Naive B cell (primary cell): ENCODE results near the gene PXMP2. TPM values are rescaled to one million over a fixed set of nuclear protein-coding genes. Genes with fewer than 3 reads are reported as not detected.

ENCODE experiments used
- ATAC-seq, 2 donors: fragments of 150-1000 bp; cut with Tn5 transposase; 2 replicates each; pipeline ENCODE4 v1.10.0; 2021; ENCODE audit warnings: low read depth in 2 of 2, mild to moderate bottlenecking in 2 of 2, moderate library complexity in 2 of 2
- DNase-seq: peaks from one replicate; pipeline ENCODE4 v3.0.0; 2022
- H3K27ac Mint-ChIP-seq, 6 donors: one replicate each; pipeline ENCODE4 v1.8.0; 2020 to 2022; ENCODE audit warnings: mild to moderate bottlenecking in 6 of 6, mixed read lengths in 6 of 6, moderate library complexity in 5 of 6, inconsistent platforms in 2 of 6
- H3K27me3 Mint-ChIP-seq, 3 donors: one replicate each; pipeline ENCODE4 v1.8.0; 2021 to 2022; ENCODE audit warnings: mixed read lengths in 3 of 3, mild to moderate bottlenecking in 1 of 3
- H3K36me3 Mint-ChIP-seq, 2 donors: one replicate each; pipeline ENCODE4 v1.8.0; 2020 to 2022; ENCODE audit warnings: mixed read lengths in 2 of 2, inconsistent platforms in 1 of 2, mild to moderate bottlenecking in 1 of 2
- H3K4me1 Mint-ChIP-seq, 3 donors: one replicate each; pipeline ENCODE4 v1.8.0; 2020 to 2022; ENCODE audit warnings: mixed read lengths in 3 of 3, inconsistent platforms in 1 of 3, mild to moderate bottlenecking in 1 of 3, moderate library complexity in 1 of 3
- H3K4me3 Mint-ChIP-seq, 8 donors: one replicate each; pipeline ENCODE4 v1.8.0; 2020 to 2022; ENCODE audit warnings: mild to moderate bottlenecking in 8 of 8, mixed read lengths in 8 of 8, moderate library complexity in 8 of 8, inconsistent platforms in 2 of 8
- H3K9me3 Mint-ChIP-seq, 7 donors: one replicate each; pipeline ENCODE4 v1.8.0; 2020 to 2022; ENCODE audit warnings: mixed read lengths in 7 of 7, mild to moderate bottlenecking in 5 of 7, inconsistent platforms in 2 of 7, moderate library complexity in 1 of 7
- polyA plus RNA-seq, 6 donors: library from polyadenylated mRNA; unstranded; fragments of 300-500 nt; fragmentation: Illumina TruSeq; gene quantifications; one replicate each; pipeline ENCODE4 v1.2.3, GENCODE V29; 2021; ENCODE audit warnings: low read depth in 6 of 6

PXMP2 gene
- polyA plus RNA-seq, 6 donors from 2014 or later: 6.2 to 10.4 (median 7.9) TPM

- H3K36me3 Mint-ChIP-seq: peaks cover 0 to 18% of the 10 kb centered on the region in 2 donors
- H3K9me3 Mint-ChIP-seq: no peaks in the 10 kb centered on the region
- ATAC-seq (no peak), DNase-seq (no peak)
- no peak overlapping the region for H3K4me3 Mint-ChIP-seq
- no peaks in the 10 kb centered on the region for H3K27me3 Mint-ChIP-seq
- no peak overlapping the region for H3K27ac Mint-ChIP-seq
- H3K4me1 Mint-ChIP-seq: peaks cover 0 to 2% (median 0%) of the 10 kb centered on the region in 3 donors
These were observed 38.0 kb upstream of the PXMP2 start for GRCh38 chr12:132649226-132649945.

GRCh38 chr12:132651444-132652100, 35.8 kb upstream of the PXMP2 start:
- H3K4me1 Mint-ChIP-seq: no peaks in the 10 kb centered on the region
- no peaks in the 10 kb centered on the region for H3K9me3 Mint-ChIP-seq
- no peak for DNase-seq
- ATAC-seq: no peak
- H3K27me3 Mint-ChIP-seq: no peaks in the 10 kb centered on the region
- peak overlapping the region in 1 of 6 donors; percentile 66 for H3K27ac Mint-ChIP-seq
- peaks cover under 1 to 19% of the 10 kb centered on the region in 2 donors for H3K36me3 Mint-ChIP-seq
- no peak overlapping the region for H3K4me3 Mint-ChIP-seq

- DNase-seq: no peak
- peak overlapping the region in 2 of 6 donors; percentile 39 to 41 for H3K27ac Mint-ChIP-seq
- H3K36me3 Mint-ChIP-seq: peaks cover 10 to 17% of the 10 kb centered on the region in 2 donors
- no peaks in the 10 kb centered on the region for H3K9me3 Mint-ChIP-seq
- no peak for ATAC-seq
- no peaks in the 10 kb centered on the region for H3K27me3 Mint-ChIP-seq
- no peaks in the 10 kb centered on the region for H3K4me1 Mint-ChIP-seq
- H3K4me3 Mint-ChIP-seq: no peak overlapping the region
These were observed 33.7 kb upstream of the PXMP2 start for GRCh38 chr12:132653567-132654290.

- H3K36me3 Mint-ChIP-seq: peaks cover 16 to 25% of the 10 kb centered on the region in 2 donors
- ATAC-seq: no peak
These were observed 30.2 kb upstream of the PXMP2 start for GRCh38 chr12:132657004-132657727.

GRCh38 chr12:132658149-132658894, 29.1 kb upstream of the PXMP2 start:
- Mint-ChIP-seq H3K4me3 (no peak overlapping the region), H3K4me1 (peaks cover 0 to 4% (median 0%) of the 10 kb centered on the region in 3 donors), H3K36me3 (peaks cover 16 to 33% of the 10 kb centered on the region in 2 donors), H3K9me3 (no peaks in the 10 kb centered on the region), H3K27ac (no peak overlapping the region), H3K27me3 (no peaks in the 10 kb centered on the region)
- DNase-seq: no peak
- ATAC-seq: no peak

More at GRCh38 chr12:132657004-132657727, 30.2 kb upstream of the PXMP2 start:
- Mint-ChIP-seq H3K27ac (peak overlapping the region in 3 of 6 donors; percentile 24 to 62 (median 28)), H3K27me3 (no peaks in the 10 kb centered on the region), H3K4me3 (no peak overlapping the region), H3K4me1 (no peaks in the 10 kb centered on the region), H3K9me3 (no peaks in the 10 kb centered on the region)
- no peak for DNase-seq

- peaks cover 0 to 4% (median 0%) of the 10 kb centered on the region in 3 donors for H3K4me1 Mint-ChIP-seq
- peaks cover 16 to 33% of the 10 kb centered on the region in 2 donors for H3K36me3 Mint-ChIP-seq
- H3K9me3 Mint-ChIP-seq: no peaks in the 10 kb centered on the region
- ATAC-seq: no peak
- DNase-seq: no peak
- no peaks in the 10 kb centered on the region for H3K27me3 Mint-ChIP-seq
- H3K27ac Mint-ChIP-seq: no peak overlapping the region
- H3K4me3 Mint-ChIP-seq: no peak overlapping the region
These were observed 28.2 kb upstream of the PXMP2 start for GRCh38 chr12:132659146-132659545.

GRCh38 chr12:132660052-132660451, 27.3 kb upstream of the PXMP2 start:
- H3K9me3 Mint-ChIP-seq: no peaks in the 10 kb centered on the region
- peaks cover 0 to 5% (median 0%) of the 10 kb centered on the region in 3 donors for H3K4me1 Mint-ChIP-seq
- ATAC-seq (no peak), DNase-seq (no peak)
- peaks cover 16 to 37% of the 10 kb centered on the region in 2 donors for H3K36me3 Mint-ChIP-seq
- peak overlapping the region in 1 of 6 donors; percentile 66 for H3K27ac Mint-ChIP-seq
- H3K4me3 Mint-ChIP-seq: no peak overlapping the region
- H3K27me3 Mint-ChIP-seq: no peaks in the 10 kb centered on the region

GRCh38 chr12:132660996-132661395, 26.4 kb upstream of the PXMP2 start:
- H3K27ac Mint-ChIP-seq: peak overlapping the region in 1 of 6 donors; percentile 41
- DNase-seq (no peak), ATAC-seq (no peak)
- peaks cover 0 to 7% (median 0%) of the 10 kb centered on the region in 3 donors for H3K4me1 Mint-ChIP-seq
- H3K27me3 Mint-ChIP-seq: no peaks in the 10 kb centered on the region
- H3K9me3 Mint-ChIP-seq: no peaks in the 10 kb centered on the region
- peaks cover 23 to 46% of the 10 kb centered on the region in 2 donors for H3K36me3 Mint-ChIP-seq
- peak overlapping the region in 1 of 8 donors; percentile 30 for H3K4me3 Mint-ChIP-seq

GRCh38 chr12:132661972-132662371, 25.4 kb upstream of the PXMP2 start:
- DNase-seq: no peak
- no peaks in the 10 kb centered on the region for H3K27me3 Mint-ChIP-seq
- H3K36me3 Mint-ChIP-seq: peaks cover 27 to 52% of the 10 kb centered on the region in 2 donors
- no peak for ATAC-seq
- peaks cover 0 to 7% (median 0%) of the 10 kb centered on the region in 3 donors for H3K4me1 Mint-ChIP-seq
- no peak overlapping the region for H3K4me3 Mint-ChIP-seq
- H3K27ac Mint-ChIP-seq: peak overlapping the region in 1 of 6 donors; percentile 36
- no peaks in the 10 kb centered on the region for H3K9me3 Mint-ChIP-seq

- no peak overlapping the region for H3K4me3 Mint-ChIP-seq
- DNase-seq (no peak), ATAC-seq (no peak)
- peaks cover 29 to 54% of the 10 kb centered on the region in 2 donors for H3K36me3 Mint-ChIP-seq
- no peaks in the 10 kb centered on the region for H3K9me3 Mint-ChIP-seq
- H3K4me1 Mint-ChIP-seq: peaks cover 0 to 7% (median 0%) of the 10 kb centered on the region in 3 donors
- no peaks in the 10 kb centered on the region for H3K27me3 Mint-ChIP-seq
- peak overlapping the region in 2 of 6 donors; percentile 54 to 62 for H3K27ac Mint-ChIP-seq
These were observed 24.3 kb upstream of the PXMP2 start for GRCh38 chr12:132662901-132663755.

GRCh38 chr12:132664206-132665148, 22.9 kb upstream of the PXMP2 start:
- H3K27ac Mint-ChIP-seq: peak overlapping the region in 2 of 6 donors; percentile 4 to 42
- no peaks in the 10 kb centered on the region for H3K9me3 Mint-ChIP-seq
- peaks cover 0 to 7% (median 0%) of the 10 kb centered on the region in 3 donors for H3K4me1 Mint-ChIP-seq
- no peak overlapping the region for H3K4me3 Mint-ChIP-seq
- peaks cover 29 to 54% of the 10 kb centered on the region in 2 donors for H3K36me3 Mint-ChIP-seq
- ATAC-seq (no peak), DNase-seq (no peak)
- H3K27me3 Mint-ChIP-seq: no peaks in the 10 kb centered on the region
